ENCODE measurements around the gene SCAF11. TPM values are rescaled to one million over a fixed set of nuclear protein-coding genes. Genes with fewer than 3 reads are reported as not detected.

Gene SCAF11
- total RNA-seq, 1 donor from 2014 or later, result 107 TPM

GRCh38 chr12:45981075-45981837 lies 9.1 kb downstream of the SCAF11 start:
- no peak for TF ChIP-seq CTCF (conservative IDR thresholded peaks at IDR 0.05)
- DNase-seq (ENCODE audit: extremely low spot score, unreplicated experiment), result no peak
- Mint-ChIP-seq H3K4me1 (ENCODE audit: unreplicated experiment) (peaks cover 12% of the 10 kb centered on the region), H3K27me3 (no peaks in the 10 kb centered on the region), H3K4me3 (no peak overlapping the region), H3K9me3 (peaks cover 3% of the 10 kb centered on the region), H3K36me3 (peaks cover 22% of the 10 kb centered on the region), H3K27ac (no peak overlapping the region)

GRCh38 chr12:45980540-45980939 lies 9.8 kb downstream of the SCAF11 start:
- no peak overlapping the region for H3K27ac Mint-ChIP-seq
- no peak for DNase-seq (ENCODE audit: extremely low spot score, unreplicated experiment)
- H3K36me3 Mint-ChIP-seq, result peaks cover 18% of the 10 kb centered on the region
- H3K4me3 Mint-ChIP-seq, result no peak overlapping the region
- TF ChIP-seq CTCF (conservative IDR thresholded peaks at IDR 0.05), result no peak
- no peaks in the 10 kb centered on the region for H3K9me3 Mint-ChIP-seq
- peaks cover 12% of the 10 kb centered on the region for H3K4me1 Mint-ChIP-seq (ENCODE audit: unreplicated experiment)
- H3K27me3 Mint-ChIP-seq, result no peaks in the 10 kb centered on the region

GRCh38 chr12:45978108-45978507 lies 12.3 kb downstream of the SCAF11 start:
- peaks cover 23% of the 10 kb centered on the region for H3K36me3 Mint-ChIP-seq
- TF ChIP-seq CTCF (conservative IDR thresholded peaks at IDR 0.05), result no peak
- H3K4me1 Mint-ChIP-seq (ENCODE audit: unreplicated experiment), result peaks cover 18% of the 10 kb centered on the region
- no peak for DNase-seq (ENCODE audit: extremely low spot score, unreplicated experiment)
- no peaks in the 10 kb centered on the region for H3K27me3 Mint-ChIP-seq
- no peaks in the 10 kb centered on the region for H3K9me3 Mint-ChIP-seq
- H3K4me3 Mint-ChIP-seq, result no peak overlapping the region
- H3K27ac Mint-ChIP-seq, result no peak overlapping the region

- Mint-ChIP-seq H3K4me3 (no peak overlapping the region), H3K4me1 (ENCODE audit: unreplicated experiment) (peaks cover 14% of the 10 kb centered on the region), H3K27me3 (no peaks in the 10 kb centered on the region), H3K36me3 (peaks cover 26% of the 10 kb centered on the region), H3K9me3 (no peaks in the 10 kb centered on the region), H3K27ac (no peak overlapping the region)
- no peak for DNase-seq (ENCODE audit: extremely low spot score, unreplicated experiment)
- no peak for TF ChIP-seq CTCF (conservative IDR thresholded peaks at IDR 0.05)
These were observed 12.8 kb downstream of the SCAF11 start for GRCh38 chr12:45977620-45978019.

GRCh38 chr12:45975506-45975905 lies 14.9 kb downstream of the SCAF11 start:
- peaks cover 13% of the 10 kb centered on the region for H3K4me1 Mint-ChIP-seq (ENCODE audit: unreplicated experiment)
- H3K36me3 Mint-ChIP-seq, result peaks cover 34% of the 10 kb centered on the region
- H3K9me3 Mint-ChIP-seq, result no peaks in the 10 kb centered on the region
- DNase-seq (ENCODE audit: extremely low spot score, unreplicated experiment), result no peak
- H3K4me3 Mint-ChIP-seq, result no peak overlapping the region
- H3K27ac Mint-ChIP-seq, result no peak overlapping the region
- no peaks in the 10 kb centered on the region for H3K27me3 Mint-ChIP-seq
- TF ChIP-seq CTCF (conservative IDR thresholded peaks at IDR 0.05), result no peak
